Activated naive CD4-positive, alpha-beta T cell treated with anti-CD3 and anti-CD28 coated beads, Interleukin-2, amount 50 U/mL, for 24 hours (primary cell): Measurements from ENCODE around the gene ELMO2.

Experiments
- H3K27ac Mint-ChIP-seq: one replicate; pipeline ENCODE4 v1.8.0; 2021; ENCODE audit warnings: mild to moderate bottlenecking, mixed read lengths
- H3K27me3 Mint-ChIP-seq: one replicate; pipeline ENCODE4 v1.8.0; 2021; ENCODE audit warnings: mixed read lengths
- H3K36me3 Mint-ChIP-seq: one replicate; pipeline ENCODE4 v1.8.0; 2021; ENCODE audit warnings: mixed read lengths
- H3K4me1 Mint-ChIP-seq: one replicate; pipeline ENCODE4 v1.8.0; 2021; ENCODE audit warnings: mixed read lengths
- H3K4me3 Mint-ChIP-seq: one replicate; pipeline ENCODE4 v1.8.0; 2021; ENCODE audit warnings: mild to moderate bottlenecking, mixed read lengths
- H3K9me3 Mint-ChIP-seq: one replicate; pipeline ENCODE4 v1.8.0; 2021; ENCODE audit warnings: mixed read lengths

The ELMO2 gene

GRCh38 chr20:46353500-46354206, 52.8 kb downstream of the ELMO2 start:
- Mint-ChIP-seq H3K4me1 (peaks cover 41% of the 10 kb centered on the region), H3K9me3 (no peaks in the 10 kb centered on the region), H3K27me3 (no peaks in the 10 kb centered on the region), H3K4me3 (no peak overlapping the region), H3K27ac (no peak overlapping the region), H3K36me3 (peaks cover 5% of the 10 kb centered on the region)

- Mint-ChIP-seq H3K36me3 (peaks cover 5% of the 10 kb centered on the region), H3K4me1 (peaks cover 30% of the 10 kb centered on the region), H3K27me3 (no peaks in the 10 kb centered on the region), H3K9me3 (no peaks in the 10 kb centered on the region), H3K27ac (peak overlapping the region; percentile 62), H3K4me3 (no peak overlapping the region)
Observed at GRCh38 chr20:46352370-46352938, 54.0 kb downstream of the ELMO2 start.

- Mint-ChIP-seq H3K27ac (no peak overlapping the region), H3K4me3 (no peak overlapping the region), H3K36me3 (peaks cover 5% of the 10 kb centered on the region), H3K4me1 (peaks cover 25% of the 10 kb centered on the region), H3K9me3 (no peaks in the 10 kb centered on the region), H3K27me3 (no peaks in the 10 kb centered on the region)
Observed at GRCh38 chr20:46351357-46352058, 54.9 kb downstream of the ELMO2 start.

- H3K9me3 Mint-ChIP-seq = no peaks in the 10 kb centered on the region
- H3K4me1 Mint-ChIP-seq = peaks cover 25% of the 10 kb centered on the region
- H3K27ac Mint-ChIP-seq = no peak overlapping the region
- no peaks in the 10 kb centered on the region for H3K27me3 Mint-ChIP-seq
- no peak overlapping the region for H3K4me3 Mint-ChIP-seq
- peaks cover 5% of the 10 kb centered on the region for H3K36me3 Mint-ChIP-seq
Observed at GRCh38 chr20:46350986-46351267, 55.5 kb downstream of the ELMO2 start.

- H3K27me3 Mint-ChIP-seq = no peaks in the 10 kb centered on the region
- H3K4me1 Mint-ChIP-seq = peaks cover 20% of the 10 kb centered on the region
- H3K4me3 Mint-ChIP-seq = no peak overlapping the region
- H3K27ac Mint-ChIP-seq = peak overlapping the region; percentile 46
- no peaks in the 10 kb centered on the region for H3K9me3 Mint-ChIP-seq
- peaks cover 5% of the 10 kb centered on the region for H3K36me3 Mint-ChIP-seq
Observed at GRCh38 chr20:46350201-46350985, 56.0 kb downstream of the ELMO2 start.

GRCh38 chr20:46349742-46350056, 56.7 kb downstream of the ELMO2 start:
- H3K27ac Mint-ChIP-seq = no peak overlapping the region

GRCh38 chr20:46349035-46349741, 57.2 kb downstream of the ELMO2 start:
- Mint-ChIP-seq H3K36me3 (peaks cover 5% of the 10 kb centered on the region), H3K4me1 (peaks cover 21% of the 10 kb centered on the region), H3K4me3 (no peak overlapping the region), H3K27ac (no peak overlapping the region), H3K27me3 (no peaks in the 10 kb centered on the region), H3K9me3 (no peaks in the 10 kb centered on the region)

More at GRCh38 chr20:46349742-46350056, 56.7 kb downstream of the ELMO2 start:
- Mint-ChIP-seq H3K27me3 (no peaks in the 10 kb centered on the region), H3K4me3 (no peak overlapping the region), H3K4me1 (peaks cover 21% of the 10 kb centered on the region), H3K36me3 (peaks cover 5% of the 10 kb centered on the region), H3K9me3 (no peaks in the 10 kb centered on the region)

GRCh38 chr20:46347841-46348803, 58.3 kb downstream of the ELMO2 start:
- H3K36me3 Mint-ChIP-seq = peaks cover 5% of the 10 kb centered on the region
- peaks cover 28% of the 10 kb centered on the region for H3K4me1 Mint-ChIP-seq
- H3K4me3 Mint-ChIP-seq = no peak overlapping the region
- H3K27me3 Mint-ChIP-seq = no peaks in the 10 kb centered on the region
- H3K27ac Mint-ChIP-seq = no peak overlapping the region
- H3K9me3 Mint-ChIP-seq = no peaks in the 10 kb centered on the region

GRCh38 chr20:46346770-46347169, 59.6 kb downstream of the ELMO2 start:
- Mint-ChIP-seq H3K4me3 (no peak overlapping the region), H3K27ac (peak overlapping the region; percentile 41), H3K36me3 (peaks cover 5% of the 10 kb centered on the region), H3K27me3 (no peaks in the 10 kb centered on the region), H3K4me1 (peaks cover 39% of the 10 kb centered on the region), H3K9me3 (no peaks in the 10 kb centered on the region)

- Mint-ChIP-seq H3K4me3 (no peak overlapping the region), H3K27ac (peak overlapping the region; percentile 32), H3K4me1 (peaks cover 34% of the 10 kb centered on the region), H3K36me3 (no peaks in the 10 kb centered on the region), H3K9me3 (no peaks in the 10 kb centered on the region), H3K27me3 (no peaks in the 10 kb centered on the region)
Observed at GRCh38 chr20:46344488-46345162, 61.8 kb downstream of the ELMO2 start.

- no peak overlapping the region for H3K27ac Mint-ChIP-seq
- no peak overlapping the region for H3K4me3 Mint-ChIP-seq
- H3K4me1 Mint-ChIP-seq = peaks cover 31% of the 10 kb centered on the region
- no peaks in the 10 kb centered on the region for H3K9me3 Mint-ChIP-seq
- peaks cover 2% of the 10 kb centered on the region for H3K27me3 Mint-ChIP-seq
- no peaks in the 10 kb centered on the region for H3K36me3 Mint-ChIP-seq
Observed at GRCh38 chr20:46343975-46344357, 62.4 kb downstream of the ELMO2 start.

- H3K9me3 Mint-ChIP-seq = no peaks in the 10 kb centered on the region
- peak overlapping the region; percentile 62 for H3K4me3 Mint-ChIP-seq
- peaks cover 6% of the 10 kb centered on the region for H3K27me3 Mint-ChIP-seq
- no peak overlapping the region for H3K27ac Mint-ChIP-seq
- peaks cover 31% of the 10 kb centered on the region for H3K4me1 Mint-ChIP-seq
- H3K36me3 Mint-ChIP-seq = no peaks in the 10 kb centered on the region
Observed at GRCh38 chr20:46343348-46343974, 63.0 kb downstream of the ELMO2 start.

- peaks cover 31% of the 10 kb centered on the region for H3K4me1 Mint-ChIP-seq
- no peaks in the 10 kb centered on the region for H3K36me3 Mint-ChIP-seq
- no peaks in the 10 kb centered on the region for H3K9me3 Mint-ChIP-seq
- peak overlapping the region; percentile 62 for H3K4me3 Mint-ChIP-seq
- no peak overlapping the region for H3K27ac Mint-ChIP-seq
- peaks cover 6% of the 10 kb centered on the region for H3K27me3 Mint-ChIP-seq
Observed at GRCh38 chr20:46342451-46343347, 63.7 kb downstream of the ELMO2 start.
